IPS DF 19.7 (cell line): ENCODE data around the gene MAGI3.

Source experiments
- DNase-seq: peaks from one replicate; pipeline ENCODE4 v3.0.0-alpha.2; 2013; ENCODE audit warnings: low read depth, low spot score

MAGI3 gene

GRCh38 chr1:113511269-113511668, 121.0 kb downstream of the MAGI3 start:
- no peak for DNase-seq

- no peak for DNase-seq
Measured at GRCh38 chr1:113515498-113515897, 125.2 kb downstream of the MAGI3 start.

- DNase-seq, result no peak
Measured at GRCh38 chr1:113517346-113517745, 127.0 kb downstream of the MAGI3 start.

- DNase-seq, result no peak
Measured at GRCh38 chr1:113517983-113518382, 127.7 kb downstream of the MAGI3 start.

GRCh38 chr1:113519556-113519955, 129.2 kb downstream of the MAGI3 start:
- DNase-seq, result no peak

GRCh38 chr1:113530021-113530420, 139.7 kb downstream of the MAGI3 start:
- DNase-seq, result no peak

GRCh38 chr1:113531321-113531720, 141.0 kb downstream of the MAGI3 start:
- no peak for DNase-seq

- no peak for DNase-seq
Measured at GRCh38 chr1:113533061-113533460, 142.7 kb downstream of the MAGI3 start.

GRCh38 chr1:113534130-113534817, 144.0 kb downstream of the MAGI3 start:
- no peak for DNase-seq

- DNase-seq, result no peak
Measured at GRCh38 chr1:113534875-113535274, 144.6 kb downstream of the MAGI3 start.

- DNase-seq, result no peak
Measured at GRCh38 chr1:113536182-113536780, 146.0 kb downstream of the MAGI3 start.

- DNase-seq, result no peak
Measured at GRCh38 chr1:113538225-113538624, 147.9 kb downstream of the MAGI3 start.

GRCh38 chr1:113540335-113540734, 150.0 kb downstream of the MAGI3 start:
- DNase-seq, result no peak

GRCh38 chr1:113541106-113541505, 150.8 kb downstream of the MAGI3 start:
- no peak for DNase-seq

GRCh38 chr1:113542221-113542701, 151.9 kb downstream of the MAGI3 start:
- DNase-seq, result no peak

GRCh38 chr1:113543110-113543509, 152.8 kb downstream of the MAGI3 start:
- no peak for DNase-seq

GRCh38 chr1:113545210-113545609, 154.9 kb downstream of the MAGI3 start:
- DNase-seq, result no peak

GRCh38 chr1:113545626-113546025, 155.3 kb downstream of the MAGI3 start:
- no peak for DNase-seq

GRCh38 chr1:113551728-113552127, 161.4 kb downstream of the MAGI3 start:
- DNase-seq, result no peak

GRCh38 chr1:113552244-113552643, 161.9 kb downstream of the MAGI3 start:
- no peak for DNase-seq

GRCh38 chr1:113557187-113557586, 166.9 kb downstream of the MAGI3 start:
- no peak for DNase-seq

GRCh38 chr1:113565621-113566020, 175.3 kb downstream of the MAGI3 start:
- no peak for DNase-seq

GRCh38 chr1:113567427-113567826, 177.1 kb downstream of the MAGI3 start:
- DNase-seq, result no peak
